Activated CD4-positive, alpha-beta T cell treated with anti-CD3 and anti-CD28 coated beads, Interleukin-2, amount 10 ng/mL, durations not matched to agents 24 days and 14 days (primary cell): ENCODE measurements around the gene MED13L. TPM values are rescaled to one million over a fixed set of nuclear protein-coding genes. Genes with fewer than 3 reads are reported as not detected.

Source experiments
- DNase-seq: peaks from one replicate; pipeline ENCODE4 v3.0.0; 2022
- H3K27ac Mint-ChIP-seq: one replicate; pipeline ENCODE4 v1.8.0; 2022; ENCODE audit warnings: mild to moderate bottlenecking, mixed read lengths
- H3K27me3 Mint-ChIP-seq: one replicate; pipeline ENCODE4 v1.8.0; 2022; ENCODE audit warnings: mixed read lengths
- H3K36me3 Mint-ChIP-seq: one replicate; pipeline ENCODE4 v1.8.0; 2022; ENCODE audit warnings: low read depth, mild to moderate bottlenecking, mixed read lengths
- H3K4me1 Mint-ChIP-seq: one replicate; pipeline ENCODE4 v1.8.0; 2021; ENCODE audit warnings: mixed read lengths
- H3K4me3 Mint-ChIP-seq: one replicate; pipeline ENCODE4 v1.8.0; 2022; ENCODE audit warnings: mild to moderate bottlenecking, moderate library complexity, mixed read lengths
- H3K9me3 Mint-ChIP-seq: one replicate; pipeline ENCODE4 v1.8.0; 2021; ENCODE audit warnings: mixed read lengths
- intact Hi-C: fragments of 100-400 bp; cut with micrococcal nuclease; formaldehyde crosslinking; loops from one replicate; pipeline ENCODE4 v1.15.1; 2023
- total RNA-seq: library from RNA; stranded (reverse); gene quantifications from 2 replicates; pipeline ENCODE4 v1.2.3, GENCODE V29; 2022

Gene MED13L
- total RNA-seq, 1 donor from 2014 or later = 62.9 TPM

GRCh38 chr12:115943310-115943629 lies 334.2 kb downstream of the MED13L start:
- DNase-seq = no peak
- intact Hi-C loops = no loop called here
- Mint-ChIP-seq H3K4me1 (no peaks in the 10 kb centered on the region), H3K9me3 (peaks cover 9% of the 10 kb centered on the region), H3K27me3 (peaks cover 7% of the 10 kb centered on the region), H3K4me3 (no peak overlapping the region), H3K36me3 (no peaks in the 10 kb centered on the region), H3K27ac (no peak overlapping the region)

GRCh38 chr12:115942346-115942745 lies 335.1 kb downstream of the MED13L start:
- peaks cover 11% of the 10 kb centered on the region for H3K27me3 Mint-ChIP-seq
- peaks cover 9% of the 10 kb centered on the region for H3K9me3 Mint-ChIP-seq
- DNase-seq = no peak
- intact Hi-C loops = no loop called here
- no peak overlapping the region for H3K27ac Mint-ChIP-seq
- H3K36me3 Mint-ChIP-seq = no peaks in the 10 kb centered on the region
- H3K4me1 Mint-ChIP-seq = no peaks in the 10 kb centered on the region
- no peak overlapping the region for H3K4me3 Mint-ChIP-seq

- Mint-ChIP-seq H3K9me3 (peaks cover 9% of the 10 kb centered on the region), H3K27me3 (peaks cover 13% of the 10 kb centered on the region), H3K4me1 (no peaks in the 10 kb centered on the region), H3K4me3 (no peak overlapping the region), H3K27ac (no peak overlapping the region), H3K36me3 (no peaks in the 10 kb centered on the region)
- no peak for DNase-seq
- intact Hi-C loops = no loop called here
Observed at GRCh38 chr12:115941362-115941761, 336.1 kb downstream of the MED13L start.

- no peak overlapping the region for H3K27ac Mint-ChIP-seq
- H3K9me3 Mint-ChIP-seq = peaks cover 9% of the 10 kb centered on the region
- H3K4me1 Mint-ChIP-seq = no peaks in the 10 kb centered on the region
- no peak overlapping the region for H3K4me3 Mint-ChIP-seq
- DNase-seq = no peak
- peaks cover 17% of the 10 kb centered on the region for H3K27me3 Mint-ChIP-seq
- H3K36me3 Mint-ChIP-seq = no peaks in the 10 kb centered on the region
- intact Hi-C loops = no loop called here
Observed at GRCh38 chr12:115938794-115939377, 338.6 kb downstream of the MED13L start.

GRCh38 chr12:115936997-115937916 lies 340.2 kb downstream of the MED13L start:
- intact Hi-C loops = no loop called here
- H3K9me3 Mint-ChIP-seq = peaks cover 9% of the 10 kb centered on the region
- peaks cover 18% of the 10 kb centered on the region for H3K27me3 Mint-ChIP-seq
- H3K36me3 Mint-ChIP-seq = no peaks in the 10 kb centered on the region
- no peaks in the 10 kb centered on the region for H3K4me1 Mint-ChIP-seq
- no peak overlapping the region for H3K4me3 Mint-ChIP-seq
- no peak for DNase-seq
- no peak overlapping the region for H3K27ac Mint-ChIP-seq

- peaks cover 9% of the 10 kb centered on the region for H3K9me3 Mint-ChIP-seq
- peaks cover 24% of the 10 kb centered on the region for H3K27me3 Mint-ChIP-seq
- intact Hi-C loops = no loop called here
Observed at GRCh38 chr12:115934877-115935276, 342.6 kb downstream of the MED13L start.

GRCh38 chr12:115934046-115934445 lies 343.4 kb downstream of the MED13L start:
- intact Hi-C loops = no loop called here
- peaks cover 22% of the 10 kb centered on the region for H3K27me3 Mint-ChIP-seq
- H3K4me1 Mint-ChIP-seq = no peaks in the 10 kb centered on the region
- no peaks in the 10 kb centered on the region for H3K36me3 Mint-ChIP-seq
- H3K9me3 Mint-ChIP-seq = peaks cover 6% of the 10 kb centered on the region
- DNase-seq = no peak
- H3K27ac Mint-ChIP-seq = no peak overlapping the region
- no peak overlapping the region for H3K4me3 Mint-ChIP-seq

More at GRCh38 chr12:115934877-115935276, 342.6 kb downstream of the MED13L start:
- Mint-ChIP-seq H3K4me1 (no peaks in the 10 kb centered on the region), H3K27ac (no peak overlapping the region), H3K36me3 (no peaks in the 10 kb centered on the region), H3K4me3 (no peak overlapping the region)
- no peak for DNase-seq

GRCh38 chr12:115932066-115932465 lies 345.4 kb downstream of the MED13L start:
- Mint-ChIP-seq H3K4me1 (no peaks in the 10 kb centered on the region), H3K4me3 (no peak overlapping the region), H3K36me3 (no peaks in the 10 kb centered on the region), H3K27me3 (peaks cover 12% of the 10 kb centered on the region), H3K9me3 (no peaks in the 10 kb centered on the region), H3K27ac (no peak overlapping the region)
- no peak for DNase-seq
- intact Hi-C loops = no loop called here

- Mint-ChIP-seq H3K4me1 (no peaks in the 10 kb centered on the region), H3K9me3 (no peaks in the 10 kb centered on the region), H3K27me3 (peaks cover 7% of the 10 kb centered on the region), H3K27ac (no peak overlapping the region), H3K36me3 (no peaks in the 10 kb centered on the region), H3K4me3 (no peak overlapping the region)
- intact Hi-C loops = no loop called here
- no peak for DNase-seq
Observed at GRCh38 chr12:115930336-115930735, 347.2 kb downstream of the MED13L start.

GRCh38 chr12:115926037-115926670 lies 351.3 kb downstream of the MED13L start:
- peaks cover 5% of the 10 kb centered on the region for H3K27me3 Mint-ChIP-seq
- peaks cover 4% of the 10 kb centered on the region for H3K9me3 Mint-ChIP-seq
- intact Hi-C loops = no loop called here
- no peak overlapping the region for H3K27ac Mint-ChIP-seq
- H3K36me3 Mint-ChIP-seq = no peaks in the 10 kb centered on the region
- no peak overlapping the region for H3K4me3 Mint-ChIP-seq
- no peaks in the 10 kb centered on the region for H3K4me1 Mint-ChIP-seq
- no peak for DNase-seq

- no peak overlapping the region for H3K27ac Mint-ChIP-seq
- H3K4me1 Mint-ChIP-seq = no peaks in the 10 kb centered on the region
- no peak overlapping the region for H3K4me3 Mint-ChIP-seq
- intact Hi-C loops = no loop called here
- H3K27me3 Mint-ChIP-seq = peaks cover 4% of the 10 kb centered on the region
- DNase-seq = no peak
- no peaks in the 10 kb centered on the region for H3K36me3 Mint-ChIP-seq
- peaks cover 4% of the 10 kb centered on the region for H3K9me3 Mint-ChIP-seq
Observed at GRCh38 chr12:115923851-115924250, 353.6 kb downstream of the MED13L start.

- Mint-ChIP-seq H3K27me3 (peaks cover 7% of the 10 kb centered on the region), H3K27ac (no peak overlapping the region), H3K4me3 (no peak overlapping the region), H3K9me3 (peaks cover 4% of the 10 kb centered on the region), H3K4me1 (no peaks in the 10 kb centered on the region), H3K36me3 (no peaks in the 10 kb centered on the region)
- intact Hi-C loops = no loop called here
- DNase-seq = no peak
Observed at GRCh38 chr12:115922952-115923564, 354.4 kb downstream of the MED13L start.

- H3K4me3 Mint-ChIP-seq = no peak overlapping the region
- peaks cover 16% of the 10 kb centered on the region for H3K27me3 Mint-ChIP-seq
- H3K4me1 Mint-ChIP-seq = no peaks in the 10 kb centered on the region
- intact Hi-C loops = no loop called here
- no peak overlapping the region for H3K27ac Mint-ChIP-seq
- no peaks in the 10 kb centered on the region for H3K36me3 Mint-ChIP-seq
- DNase-seq = no peak
- H3K9me3 Mint-ChIP-seq = peaks cover 4% of the 10 kb centered on the region
Observed at GRCh38 chr12:115920395-115921183, 356.9 kb downstream of the MED13L start.
